ENCODE results near the gene NMUR1. TPM values are rescaled to one million over a fixed set of nuclear protein-coding genes. Genes with fewer than 3 reads are reported as not detected.
"Not testable (repeated sequence)": the region's sequence is repeated elsewhere in the genome, so short reads cannot be mapped to it uniquely, and the experiment has no call there.

NMUR1 gene
- total RNA-seq, 1 donor from 2014 or later: 0.13 TPM

- Mint-ChIP-seq H3K27ac (no peak overlapping the region), H3K9me3 (peaks cover 12% of the 10 kb centered on the region), H3K27me3 (ENCODE audit: low read depth) (no peaks in the 10 kb centered on the region), H3K36me3 (peaks cover 5% of the 10 kb centered on the region), H3K4me1 (no peaks in the 10 kb centered on the region), H3K4me3 (no peak overlapping the region)
- DNase-seq (ENCODE audit: low spot score in 2 of 2, unreplicated experiment in 2 of 2): no peak
- TF ChIP-seq CTCF (IDR thresholded peaks at IDR 0.05; ENCODE audit: unreplicated experiment): no peak
These were observed 26.7 kb upstream of the NMUR1 start for GRCh38 chr2:231556981-231557380.

- H3K27ac Mint-ChIP-seq; H3K4me3 Mint-ChIP-seq; H3K36me3 Mint-ChIP-seq; H3K4me1 Mint-ChIP-seq; DNase-seq (ENCODE audit: low spot score in 2 of 2, unreplicated experiment in 2 of 2); H3K27me3 Mint-ChIP-seq (ENCODE audit: low read depth): not testable (repeated sequence)
- H3K9me3 Mint-ChIP-seq: peaks cover 12% of the 10 kb centered on the region
These were observed 26.3 kb upstream of the NMUR1 start for GRCh38 chr2:231556496-231556895.

GRCh38 chr2:231554748-231555545 lies 24.7 kb upstream of the NMUR1 start:
- H3K9me3 Mint-ChIP-seq: peaks cover 12% of the 10 kb centered on the region
- no peak overlapping the region for H3K4me3 Mint-ChIP-seq
- TF ChIP-seq CTCF (IDR thresholded peaks at IDR 0.05; ENCODE audit: unreplicated experiment): no peak
- no peak for DNase-seq (ENCODE audit: low spot score in 2 of 2, unreplicated experiment in 2 of 2)
- H3K27ac Mint-ChIP-seq: no peak overlapping the region
- peaks cover 7% of the 10 kb centered on the region for H3K36me3 Mint-ChIP-seq
- no peaks in the 10 kb centered on the region for H3K4me1 Mint-ChIP-seq
- no peaks in the 10 kb centered on the region for H3K27me3 Mint-ChIP-seq (ENCODE audit: low read depth)

- no peak for DNase-seq (ENCODE audit: low spot score in 2 of 2, unreplicated experiment in 2 of 2)
- no peaks in the 10 kb centered on the region for H3K4me1 Mint-ChIP-seq
- H3K4me3 Mint-ChIP-seq: no peak overlapping the region
- no peaks in the 10 kb centered on the region for H3K27me3 Mint-ChIP-seq (ENCODE audit: low read depth)
- H3K27ac Mint-ChIP-seq: no peak overlapping the region
- H3K9me3 Mint-ChIP-seq: peaks cover 12% of the 10 kb centered on the region
- no peak for TF ChIP-seq CTCF (IDR thresholded peaks at IDR 0.05; ENCODE audit: unreplicated experiment)
- peaks cover 7% of the 10 kb centered on the region for H3K36me3 Mint-ChIP-seq
These were observed 24.1 kb upstream of the NMUR1 start for GRCh38 chr2:231554327-231554726.

GRCh38 chr2:231552752-231553151 lies 22.5 kb upstream of the NMUR1 start:
- Mint-ChIP-seq H3K36me3 (peaks cover 7% of the 10 kb centered on the region), H3K27ac (no peak overlapping the region), H3K27me3 (ENCODE audit: low read depth) (no peaks in the 10 kb centered on the region), H3K4me1 (no peaks in the 10 kb centered on the region), H3K4me3 (no peak overlapping the region), H3K9me3 (peaks cover 12% of the 10 kb centered on the region)
- DNase-seq (ENCODE audit: low spot score in 2 of 2, unreplicated experiment in 2 of 2): no peak
- TF ChIP-seq CTCF (IDR thresholded peaks at IDR 0.05; ENCODE audit: unreplicated experiment): no peak

GRCh38 chr2:231549446-231550239 lies 19.4 kb upstream of the NMUR1 start:
- no peaks in the 10 kb centered on the region for H3K27me3 Mint-ChIP-seq (ENCODE audit: low read depth)
- no peak overlapping the region for H3K4me3 Mint-ChIP-seq
- peaks cover 7% of the 10 kb centered on the region for H3K36me3 Mint-ChIP-seq
- no peak overlapping the region for H3K27ac Mint-ChIP-seq
- H3K9me3 Mint-ChIP-seq: peaks cover 12% of the 10 kb centered on the region
- TF ChIP-seq CTCF (IDR thresholded peaks at IDR 0.05; ENCODE audit: unreplicated experiment): no peak
- H3K4me1 Mint-ChIP-seq: peaks cover 2% of the 10 kb centered on the region
- DNase-seq (ENCODE audit: low spot score in 2 of 2, unreplicated experiment in 2 of 2): no peak

All from mesothelial cell of epicardium (in vitro differentiated cells).